ENCODE measurements around the gene SLC39A8. TPM values are rescaled to one million over a fixed set of nuclear protein-coding genes. Genes with fewer than 3 reads are reported as not detected.
"Not testable (repeated sequence)": the region's sequence is repeated elsewhere in the genome, so short reads cannot be mapped to it uniquely, and the experiment has no call there.

The SLC39A8 gene
- total RNA-seq, 1 experiment from 2014 or later = 22.8 TPM

DNA sequence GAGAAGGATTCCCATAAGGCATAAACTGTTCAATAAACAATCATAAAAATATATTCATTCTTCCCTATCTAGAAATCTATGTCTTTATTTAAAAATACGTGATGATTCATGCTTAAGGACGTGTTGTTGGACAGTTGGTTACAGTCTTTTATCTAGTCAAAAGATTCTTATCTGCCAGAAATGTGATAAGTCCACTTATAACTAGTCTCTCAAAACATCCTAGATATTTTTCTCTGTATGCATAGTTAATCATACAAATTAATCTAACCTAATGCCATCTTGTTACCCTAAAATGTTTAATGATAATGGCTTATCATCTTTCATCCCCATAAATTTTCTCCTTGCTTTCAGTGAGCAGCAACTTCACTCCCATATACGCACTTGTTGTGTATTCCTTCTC is 89.0 kb downstream of the SLC39A8 start:
- DNase-seq (ENCODE audit: low read depth) = no peak
- in situ Hi-C loops (cut with HindIII; ENCODE audit: low pct_unique_long_range_greater_than_20kb, low sequenced_read_pairs) = no loop called here

- DNase-seq (ENCODE audit: low read depth) = no peak
- in situ Hi-C loops (cut with HindIII; ENCODE audit: low pct_unique_long_range_greater_than_20kb, low sequenced_read_pairs) = no loop called here
These were observed 91.4 kb downstream of the SLC39A8 start for GRCh38 chr4:102253860-102254259.

- DNase-seq (ENCODE audit: low read depth) = no peak
- in situ Hi-C loops (cut with HindIII; ENCODE audit: low pct_unique_long_range_greater_than_20kb, low sequenced_read_pairs) = no loop called here
These were observed 93.1 kb downstream of the SLC39A8 start for GRCh38 chr4:102252171-102252570.

GRCh38 chr4:102250341-102250740 is 94.9 kb downstream of the SLC39A8 start:
- in situ Hi-C loops (cut with HindIII; ENCODE audit: low pct_unique_long_range_greater_than_20kb, low sequenced_read_pairs) = no loop called here
- DNase-seq (ENCODE audit: low read depth) = no peak

GRCh38 chr4:102247041-102247440 is 98.2 kb downstream of the SLC39A8 start:
- no peak for DNase-seq (ENCODE audit: low read depth)
- in situ Hi-C loops (cut with HindIII; ENCODE audit: low pct_unique_long_range_greater_than_20kb, low sequenced_read_pairs) = no loop called here

GRCh38 chr4:102246416-102246815 is 98.9 kb downstream of the SLC39A8 start:
- DNase-seq (ENCODE audit: low read depth) = no peak
- in situ Hi-C loops (cut with HindIII; ENCODE audit: low pct_unique_long_range_greater_than_20kb, low sequenced_read_pairs) = no loop called here

GRCh38 chr4:102244878-102245535 is 100.3 kb downstream of the SLC39A8 start:
- DNase-seq (ENCODE audit: low read depth) = no peak
- in situ Hi-C loops (cut with HindIII; ENCODE audit: low pct_unique_long_range_greater_than_20kb, low sequenced_read_pairs) = no loop called here

- in situ Hi-C loops (cut with HindIII; ENCODE audit: low pct_unique_long_range_greater_than_20kb, low sequenced_read_pairs); DNase-seq (ENCODE audit: low read depth): not testable (repeated sequence)
These were observed 102.0 kb downstream of the SLC39A8 start for GRCh38 chr4:102243296-102243695.

- no peak for DNase-seq (ENCODE audit: low read depth)
- in situ Hi-C loops (cut with HindIII; ENCODE audit: low pct_unique_long_range_greater_than_20kb, low sequenced_read_pairs) = no loop called here
These were observed 110.9 kb downstream of the SLC39A8 start for GRCh38 chr4:102234243-102234838.

DNA sequence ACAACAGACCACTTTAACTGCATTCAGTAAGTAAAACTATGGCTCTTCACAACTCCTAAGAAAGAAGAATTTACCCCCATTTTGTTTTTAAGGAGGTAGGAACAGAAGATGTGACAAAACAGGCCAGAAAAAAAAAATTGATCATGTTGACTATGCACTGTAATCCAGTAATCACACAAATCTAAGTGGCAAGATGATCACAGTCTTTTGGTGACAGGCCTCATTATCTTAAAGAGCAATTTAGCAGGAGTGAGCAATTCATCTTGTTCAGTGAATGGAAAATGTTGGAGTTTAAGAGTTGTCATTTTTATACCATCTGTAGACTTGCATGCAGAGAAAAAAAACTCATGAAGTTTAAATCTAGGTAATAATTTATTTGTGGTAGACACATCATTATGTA is 115.1 kb downstream of the SLC39A8 start:
- DNase-seq (ENCODE audit: low read depth) = no peak
- in situ Hi-C loops (cut with HindIII; ENCODE audit: low pct_unique_long_range_greater_than_20kb, low sequenced_read_pairs) = no loop called here

DNA sequence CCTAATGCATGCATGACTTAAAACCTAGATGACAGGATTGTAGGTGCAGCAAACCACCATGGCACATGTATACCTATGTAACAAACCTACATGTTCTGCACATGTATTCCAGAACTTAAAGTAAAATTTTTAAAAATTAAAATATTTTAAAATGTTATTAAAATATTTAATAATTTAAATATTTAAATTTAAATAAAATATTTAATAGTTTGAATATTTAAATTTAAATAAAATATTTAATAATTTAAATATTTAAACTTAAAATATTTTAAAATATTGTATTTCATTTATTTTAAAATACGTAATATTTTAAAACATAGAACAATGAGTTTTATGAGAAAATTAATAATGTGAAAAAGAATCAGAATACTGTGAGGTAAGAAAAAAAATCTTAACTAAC is 117.9 kb downstream of the SLC39A8 start:
- no peak for DNase-seq (ENCODE audit: low read depth)
- in situ Hi-C loops (cut with HindIII; ENCODE audit: low pct_unique_long_range_greater_than_20kb, low sequenced_read_pairs) = no loop called here

- no peak for DNase-seq (ENCODE audit: low read depth)
- in situ Hi-C loops (cut with HindIII; ENCODE audit: low pct_unique_long_range_greater_than_20kb, low sequenced_read_pairs) = no loop called here
These were observed 121.8 kb downstream of the SLC39A8 start for GRCh38 chr4:102223461-102223860.

- in situ Hi-C loops (cut with HindIII; ENCODE audit: low pct_unique_long_range_greater_than_20kb, low sequenced_read_pairs) = no loop called here
- DNase-seq (ENCODE audit: low read depth) = no peak
These were observed 122.4 kb downstream of the SLC39A8 start for GRCh38 chr4:102222838-102223409.

GRCh38 chr4:102219129-102219528 is 126.2 kb downstream of the SLC39A8 start:
- DNase-seq (ENCODE audit: low read depth) = no peak
- in situ Hi-C loops (cut with HindIII; ENCODE audit: low pct_unique_long_range_greater_than_20kb, low sequenced_read_pairs) = no loop called here

- no peak for DNase-seq (ENCODE audit: low read depth)
- in situ Hi-C loops (cut with HindIII; ENCODE audit: low pct_unique_long_range_greater_than_20kb, low sequenced_read_pairs) = no loop called here
These were observed 126.6 kb downstream of the SLC39A8 start for GRCh38 chr4:102218656-102219055.

GRCh38 chr4:102217775-102218355 is 127.4 kb downstream of the SLC39A8 start:
- in situ Hi-C loops (cut with HindIII; ENCODE audit: low pct_unique_long_range_greater_than_20kb, low sequenced_read_pairs) = no loop called here
- no peak for DNase-seq (ENCODE audit: low read depth)

DNA sequence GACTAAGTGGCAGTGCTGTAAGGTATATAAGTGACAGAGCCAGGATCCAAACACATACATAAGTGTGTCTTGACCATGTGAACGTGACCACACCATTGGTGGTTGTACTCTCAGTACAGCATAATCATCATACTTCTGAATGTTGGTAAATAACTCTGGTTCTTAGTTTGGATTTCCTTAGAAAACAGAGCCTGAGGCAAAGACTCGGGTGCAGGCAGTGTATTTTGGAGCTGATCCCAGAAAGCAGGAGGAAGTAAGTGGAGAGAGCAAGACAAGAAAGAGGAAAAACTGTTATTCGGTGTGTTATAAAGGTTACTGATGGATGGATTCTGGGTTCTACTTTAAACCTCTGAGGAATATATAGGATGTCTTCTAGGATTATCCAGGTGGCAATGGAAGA is 127.9 kb downstream of the SLC39A8 start:
- in situ Hi-C loops (cut with HindIII; ENCODE audit: low pct_unique_long_range_greater_than_20kb, low sequenced_read_pairs) = no loop called here
- no peak for DNase-seq (ENCODE audit: low read depth)

- in situ Hi-C loops (cut with HindIII; ENCODE audit: low pct_unique_long_range_greater_than_20kb, low sequenced_read_pairs) = no loop called here
- DNase-seq (ENCODE audit: low read depth) = no peak
These were observed 128.6 kb downstream of the SLC39A8 start for GRCh38 chr4:102216666-102217065.

- no peak for DNase-seq (ENCODE audit: low read depth)
- in situ Hi-C loops (cut with HindIII; ENCODE audit: low pct_unique_long_range_greater_than_20kb, low sequenced_read_pairs) = no loop called here
These were observed 132.3 kb downstream of the SLC39A8 start for GRCh38 chr4:102213031-102213430.

All from Caki2 (cell line).